HCT116 (cell line): ENCODE measurements around the gene ERC2. TPM values are rescaled to one million over a fixed set of nuclear protein-coding genes. Genes with fewer than 3 reads are reported as not detected.

Source experiments
- ATAC-seq: fragments of 200-7000 bp; cut with Tn5 transposase; 2 replicates; pipeline ENCODE4 v1.9.1; 2020; ENCODE audit warnings: mild to moderate bottlenecking, moderate library complexity
- BruUV-seq: library from RNA; stranded (reverse); fragments of 400-500 nt; replicated peaks from 2 replicates; lab custom pipeline; 2021; lab: Mats Ljungman, UMichigan
- CTCF ChIA-PET: fragments of 300-600 bp; sonication (Branson Sonifier 250); formaldehyde crosslinking; loops from one replicate; lab custom pipeline; 2021; ENCODE audit warnings: antibody characterized with exemption; lab: Charles Lee
- POLR2A ChIA-PET: fragments of 300-600, 350-600 bp; sonication (Branson Sonifier 250); formaldehyde crosslinking; loops from one replicate; lab custom pipeline; 2021; ENCODE audit warnings: antibody characterized with exemption; lab: Charles Lee
- RAD21 ChIA-PET, 2 experiments: fragments of 300-600 bp; sonication (Branson Sonifier 250); formaldehyde crosslinking; loops; one replicate each; lab custom pipeline; 2023; ENCODE audit warnings: low total read pairs in 2 of 2; ENCODE audit not compliant: uncharacterized antibody in 2 of 2, unreplicated experiment in 2 of 2, low non-redundant PET in 1 of 2; lab: Charles Lee
- DNase-seq: peaks from one replicate; pipeline ENCODE4 v3.0.0-alpha.2; 2010; ENCODE audit warnings: low read depth, low spot score
- H2AFZ ChIP-seq: fragments of 200-600 bp; shearing (Covaris generic), sonication (generic); 2 replicates; pipeline ENCODE4 v1.6.1; 2017; ENCODE audit warnings: low read depth, mixed run types, mixed read lengths, antibody characterized with exemption, low read length; ENCODE audit not compliant: poor library complexity, severe bottlenecking
- H3K27ac ChIP-seq: 2 replicates; pipeline ENCODE4 v1.5.1; 2012; ENCODE audit warnings: low read depth, low read length
- H3K27me3 ChIP-seq: fragments of 200-600 bp; sonication (generic); 2 replicates; pipeline ENCODE4 v1.6.1; 2016; ENCODE audit warnings: mixed run types, low read length, mixed read lengths; ENCODE audit not compliant: insufficient read depth
- H3K36me3 ChIP-seq, 2 experiments: fragments of 200-500 bp in 1 of 2; fragments of 200-600 bp in 1 of 2; sonication (Bioruptor generic) in 1 of 2; sonication (generic) in 1 of 2; 2 replicates each; pipeline versions ENCODE4 v1.5.1 to v1.6.1; 2014 to 2016; ENCODE audit warnings: low read length in 2 of 2, inconsistent platforms in 1 of 2, mixed read lengths in 1 of 2, mixed run types in 1 of 2; ENCODE audit not compliant: insufficient read depth in 2 of 2, control insufficient read depth in 1 of 2
- H3K4me1 ChIP-seq, 2 experiments: fragments of 200-600 bp in 1 of 2; sonication (generic) in 1 of 2; 2 replicates each; pipeline versions ENCODE4 v1.5.1 to v1.6.1; 2012 to 2017; ENCODE audit warnings: low read length in 2 of 2, inconsistent platforms in 1 of 2, mild to moderate bottlenecking in 1 of 2, mixed read lengths in 1 of 2, mixed run types in 1 of 2, moderate library complexity in 1 of 2; ENCODE audit not compliant: insufficient read depth in 2 of 2, control insufficient read depth in 1 of 2
- H3K4me2 ChIP-seq: fragments of 200-600 bp; sonication (generic); 2 replicates; pipeline ENCODE4 v1.6.1; 2017; ENCODE audit warnings: mixed run types, low read length, mixed read lengths
- H3K4me3 ChIP-seq, 2 experiments: fragments of 200-600 bp in 1 of 2; sonication (generic) in 1 of 2; replicated peaks in 1 of 2; 2 replicates each; pipeline ENCODE4 v1.5.1; 2011 to 2016; ENCODE audit warnings: low read length in 2 of 2, control low read depth in 1 of 2, low read depth in 1 of 2, mild to moderate bottlenecking in 1 of 2, mixed read lengths in 1 of 2, mixed run types in 1 of 2
- H3K79me2 ChIP-seq: fragments of 200-600 bp; sonication (generic); 2 replicates; pipeline ENCODE4 v1.6.1; 2017; ENCODE audit warnings: mild to moderate bottlenecking, mixed run types, low read length, moderate library complexity, mixed read lengths; ENCODE audit not compliant: insufficient read depth
- H3K9ac ChIP-seq: fragments of 200-600 bp; sonication (generic); 2 replicates; pipeline ENCODE4 v1.6.1; 2016; ENCODE audit warnings: low read length, mixed read lengths
- H3K9me2 ChIP-seq: fragments of 200-600 bp; sonication (generic), shearing (Covaris generic); 2 replicates; pipeline ENCODE4 v1.6.1; 2017; ENCODE audit warnings: mixed run types, mild to moderate bottlenecking, moderate library complexity; ENCODE audit not compliant: insufficient read depth
- H3K9me3 ChIP-seq, 2 experiments: fragments of 200-500 bp in 1 of 2; fragments of 200-600 bp in 1 of 2; sonication (Bioruptor generic) in 1 of 2; sonication (generic) in 1 of 2; 2 replicates each; pipeline ENCODE4 v1.6.1; 2014 to 2017; ENCODE audit warnings: low read length in 2 of 2, mixed read lengths in 2 of 2, inconsistent platforms in 1 of 2, low read depth in 1 of 2, mild to moderate bottlenecking in 1 of 2, mixed run types in 1 of 2, moderate library complexity in 1 of 2; ENCODE audit not compliant: control insufficient read depth in 1 of 2, insufficient read depth in 1 of 2
- H4K20me1 ChIP-seq: fragments of 200-600 bp; sonication (generic), shearing (Covaris generic); 2 replicates; pipeline ENCODE4 v1.6.1; 2017; ENCODE audit warnings: mixed run types, mild to moderate bottlenecking, moderate library complexity; ENCODE audit not compliant: insufficient read depth
- CEBPB ChIP-seq: IDR thresholded peaks from 2 replicates; pipeline ENCODE4 v1.6.1; 2012; ENCODE audit warnings: low read depth
- EGR1 ChIP-seq: IDR thresholded peaks from 2 replicates; pipeline ENCODE4 v1.6.1; 2012; ENCODE audit warnings: low read depth
- ELF1 ChIP-seq: IDR thresholded peaks from 2 replicates; pipeline ENCODE4 v1.6.1; 2012; ENCODE audit warnings: low read depth, borderline replicate concordance
- EZH2 ChIP-seq: fragments of 200-600 bp; sonication (generic); IDR thresholded peaks from 2 replicates; pipeline ENCODE4 v1.6.1; 2017; ENCODE audit warnings: antibody characterized with exemption, mixed run types
- EZH2phosphoT487 ChIP-seq: fragments of 200-600 bp; IDR thresholded peaks from 2 replicates; pipeline ENCODE4 v1.6.1; 2018; ENCODE audit warnings: antibody characterized with exemption, borderline replicate concordance
- FOSL1 ChIP-seq: IDR thresholded peaks from 2 replicates; pipeline ENCODE4 v1.6.1; 2012; ENCODE audit warnings: low read depth
- JUND ChIP-seq: IDR thresholded peaks from 2 replicates; pipeline ENCODE4 v1.6.1; 2012
- POLR2AphosphoS5 ChIP-seq: IDR thresholded peaks from 2 replicates; pipeline ENCODE4 v1.6.1; 2011; ENCODE audit warnings: mild to moderate bottlenecking, low read depth, low read length, moderate library complexity
- RAD21 ChIP-seq: IDR thresholded peaks from 2 replicates; pipeline ENCODE4 v1.6.1; 2012; ENCODE audit warnings: low read depth, mild to moderate bottlenecking
- SIN3A ChIP-seq: IDR thresholded peaks from 2 replicates; pipeline ENCODE4 v1.6.1; 2012; ENCODE audit warnings: low read depth
- SP1 ChIP-seq: IDR thresholded peaks from 2 replicates; pipeline ENCODE4 v1.6.1; 2012; ENCODE audit warnings: low read depth
- SRF ChIP-seq: IDR thresholded peaks from 2 replicates; pipeline ENCODE4 v1.6.1; 2012; ENCODE audit warnings: low read depth
- YY1 ChIP-seq: IDR thresholded peaks from 2 replicates; pipeline ENCODE4 v1.6.1; 2011; ENCODE audit warnings: low read length, low read depth, moderate library complexity, mild to moderate bottlenecking; ENCODE audit not compliant: insufficient replicate concordance; ENCODE audit errors: extremely low read depth
- ZFX ChIP-seq: fragments of 450-650 bp; IDR thresholded peaks from 2 replicates; pipeline ENCODE4 v1.6.1; 2017
- intact Hi-C: fragments of 100-400 bp; cut with micrococcal nuclease; formaldehyde crosslinking; loops from 2 replicates; pipeline ENCODE4 v1.10.0; 2022
- total RNA-seq: library from RNA; stranded (reverse); gene quantifications from one replicate; pipeline ENCODE4 v1.2.1, GENCODE V29; 2021; ENCODE audit not compliant: unreplicated experiment
- TF ChIP-seq, protein P1 (sequence below): IDR thresholded peaks from 2 replicates; pipeline ENCODE4 v1.6.1; 2012
- TF ChIP-seq, protein P2 (sequence below): IDR thresholded peaks from 2 replicates; pipeline ENCODE4 v1.6.1; 2011; ENCODE audit warnings: mild to moderate bottlenecking, low read length, moderate library complexity; ENCODE audit not compliant: insufficient replicate concordance; ENCODE audit errors: extremely low read depth

ERC2 gene
- total RNA-seq, 1 experiment from 2014 or later = not detected

DNA sequence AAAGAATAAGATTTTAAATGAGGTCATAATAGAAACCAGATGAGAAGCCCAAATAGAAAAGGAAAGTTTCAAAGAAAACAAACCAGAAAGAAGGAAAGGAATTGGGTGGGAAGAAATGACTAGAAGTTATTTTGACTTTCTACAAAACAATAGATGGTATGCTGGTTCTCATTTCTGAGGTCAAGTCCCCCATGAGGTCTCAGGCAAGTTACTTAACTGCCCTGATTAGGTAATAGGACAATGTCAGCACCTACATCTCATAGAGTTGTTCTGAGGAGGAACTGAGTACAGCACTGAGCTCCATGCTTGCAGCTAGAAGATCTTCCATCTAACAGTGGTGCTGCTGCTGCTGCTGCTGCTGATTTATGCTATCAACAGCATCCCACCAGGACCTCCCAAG is 185.9 kb downstream of the ERC2 start:
- DNase-seq (no peak), ATAC-seq (no peak)
- BruUV-seq = no TSS peak
- H3K9me2 ChIP-seq = no peaks in the 10 kb centered on the region
- no peaks in the 10 kb centered on the region for H3K79me2 ChIP-seq
- no peaks in the 10 kb centered on the region for H3K36me3 ChIP-seq
- POLR2A ChIA-PET = no interaction called here
- no peaks in the 10 kb centered on the region for H3K9me3 ChIP-seq
- H3K4me1 ChIP-seq = no peaks in the 10 kb centered on the region
- H2AFZ ChIP-seq = no peak overlapping the region
- H3K27ac ChIP-seq = no peak overlapping the region
- no peak overlapping the region for H3K4me3 ChIP-seq
- no peak overlapping the region for H3K9ac ChIP-seq
- peaks cover 24% of the 10 kb centered on the region for H3K27me3 ChIP-seq
- CTCF ChIA-PET = no interaction called here
- TF ChIP-seq ELF1 = no peak
- no peak for TF ChIP-seq ZFX
- TF ChIP-seq POLR2AphosphoS5 = no peak
- no peak for TF ChIP-seq EZH2
- TF ChIP-seq, protein P1, sequence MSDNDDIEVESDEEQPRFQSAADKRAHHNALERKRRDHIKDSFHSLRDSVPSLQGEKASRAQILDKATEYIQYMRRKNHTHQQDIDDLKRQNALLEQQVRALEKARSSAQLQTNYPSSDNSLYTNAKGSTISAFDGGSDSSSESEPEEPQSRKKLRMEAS = no peak
- no peak for TF ChIP-seq YY1
- no peak for TF ChIP-seq FOSL1
- no peak for TF ChIP-seq EZH2phosphoT487
- no peak for TF ChIP-seq JUND
- no peak for TF ChIP-seq CEBPB
- TF ChIP-seq EGR1 = no peak
- RAD21 ChIA-PET = no interaction called here
- no peaks in the 10 kb centered on the region for H4K20me1 ChIP-seq
- intact Hi-C loops = no loop called here
- H3K4me2 ChIP-seq = no peak overlapping the region

DNA sequence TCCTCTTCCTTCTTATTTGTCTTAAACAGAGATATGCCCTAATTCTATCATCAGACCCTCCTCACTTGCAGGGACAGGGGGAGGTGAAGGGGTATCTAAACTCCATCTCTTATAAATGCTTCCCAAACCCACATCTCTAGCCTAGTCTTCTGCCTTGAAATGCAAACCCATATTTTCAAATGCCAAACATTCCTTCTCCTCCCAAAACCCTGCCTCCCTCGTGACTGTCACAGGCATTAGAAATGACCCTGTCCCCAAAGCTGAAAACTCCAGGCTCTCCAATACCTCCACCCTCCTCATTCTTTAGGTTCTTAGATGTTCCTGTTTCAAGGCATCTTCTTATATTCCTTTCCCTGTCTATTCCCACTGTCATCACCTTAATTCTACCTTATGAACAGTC is 191.0 kb downstream of the ERC2 start:
- no peaks in the 10 kb centered on the region for H3K36me3 ChIP-seq
- no peaks in the 10 kb centered on the region for H3K9me3 ChIP-seq
- ChIA-PET POLR2A (no interaction called here), RAD21 (no interaction called here), CTCF (no interaction called here)
- no peak overlapping the region for H3K4me2 ChIP-seq
- no peak overlapping the region for H3K27ac ChIP-seq
- H3K9me2 ChIP-seq = no peaks in the 10 kb centered on the region
- ATAC-seq (no peak), DNase-seq (no peak)
- H3K9ac ChIP-seq = no peak overlapping the region
- H2AFZ ChIP-seq = no peak overlapping the region
- intact Hi-C loops = no loop called here
- H3K79me2 ChIP-seq = no peaks in the 10 kb centered on the region
- H3K4me1 ChIP-seq = no peaks in the 10 kb centered on the region
- no TSS peak for BruUV-seq
- TF ChIP-seq SP1 (no peak), POLR2AphosphoS5 (no peak), CEBPB (no peak), SIN3A (no peak), SRF (no peak), ELF1 (no peak), EZH2phosphoT487 (no peak), RAD21 (no peak), JUND (no peak), FOSL1 (no peak), ZFX (no peak)
- TF ChIP-seq, protein P1 = no peak
- TF ChIP-seq, protein P2, sequence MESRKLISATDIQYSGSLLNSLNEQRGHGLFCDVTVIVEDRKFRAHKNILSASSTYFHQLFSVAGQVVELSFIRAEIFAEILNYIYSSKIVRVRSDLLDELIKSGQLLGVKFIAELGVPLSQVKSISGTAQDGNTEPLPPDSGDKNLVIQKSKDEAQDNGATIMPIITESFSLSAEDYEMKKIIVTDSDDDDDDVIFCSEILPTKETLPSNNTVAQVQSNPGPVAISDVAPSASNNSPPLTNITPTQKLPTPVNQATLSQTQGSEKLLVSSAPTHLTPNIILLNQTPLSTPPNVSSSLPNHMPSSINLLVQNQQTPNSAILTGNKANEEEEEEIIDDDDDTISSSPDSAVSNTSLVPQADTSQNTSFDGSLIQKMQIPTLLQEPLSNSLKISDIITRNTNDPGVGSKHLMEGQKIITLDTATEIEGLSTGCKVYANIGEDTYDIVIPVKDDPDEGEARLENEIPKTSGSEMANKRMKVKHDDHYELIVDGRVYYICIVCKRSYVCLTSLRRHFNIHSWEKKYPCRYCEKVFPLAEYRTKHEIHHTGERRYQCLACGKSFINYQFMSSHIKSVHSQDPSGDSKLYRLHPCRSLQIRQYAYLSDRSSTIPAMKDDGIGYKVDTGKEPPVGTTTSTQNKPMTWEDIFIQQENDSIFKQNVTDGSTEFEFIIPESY = no peak
- H3K27me3 ChIP-seq = no peaks in the 10 kb centered on the region; the same call in 1 of the 2 replicates
- H4K20me1 ChIP-seq = no peaks in the 10 kb centered on the region
- no peak overlapping the region for H3K4me3 ChIP-seq
